Globus pallidus (tissue), 1 donor: Measurements from ENCODE around the gene FOLR1.

ENCODE experiments used
- DNase-seq: peaks from one replicate; pipeline ENCODE4 v3.0.0-alpha.2; 2015; ENCODE audit warnings: low spot score

The FOLR1 gene

DNA sequence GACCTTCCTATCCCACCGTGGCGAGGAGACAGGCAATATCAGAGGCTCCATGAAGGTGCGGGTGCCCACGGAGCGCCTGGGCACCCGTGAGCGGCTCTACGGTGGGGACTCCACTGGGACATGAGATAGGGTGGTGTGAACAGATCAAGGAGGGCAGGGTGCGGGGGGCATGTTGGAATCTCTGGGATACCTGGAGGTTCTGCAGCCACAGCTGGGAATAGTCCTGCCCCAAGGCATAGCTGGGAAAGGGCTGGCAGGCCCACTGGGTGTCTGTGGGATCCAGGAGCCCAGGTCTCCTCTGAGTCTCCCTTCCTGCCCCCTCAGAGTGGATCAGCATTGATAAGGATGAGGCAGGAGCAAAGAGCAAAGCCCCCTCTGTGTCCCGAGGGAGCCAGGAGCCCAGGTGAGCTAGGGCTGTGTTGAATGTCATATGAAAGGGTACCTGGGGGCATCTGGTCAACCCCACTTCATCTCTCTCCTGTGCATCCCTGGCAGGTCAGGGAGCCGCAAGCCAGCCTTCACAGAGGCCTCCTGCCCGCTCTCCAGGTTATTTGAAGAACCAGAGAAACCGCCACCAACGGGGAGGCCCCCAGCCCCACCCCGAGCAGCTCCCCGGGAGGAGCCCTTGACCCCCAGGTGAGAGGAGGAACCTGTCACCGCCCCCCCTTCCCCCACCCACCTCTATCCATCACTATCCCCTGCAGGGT is 43.6 kb downstream of the FOLR1 start:
- DNase-seq: no peak

GRCh38 chr11:72236083-72236697 is 44.2 kb downstream of the FOLR1 start:
- DNase-seq: no peak

DNA sequence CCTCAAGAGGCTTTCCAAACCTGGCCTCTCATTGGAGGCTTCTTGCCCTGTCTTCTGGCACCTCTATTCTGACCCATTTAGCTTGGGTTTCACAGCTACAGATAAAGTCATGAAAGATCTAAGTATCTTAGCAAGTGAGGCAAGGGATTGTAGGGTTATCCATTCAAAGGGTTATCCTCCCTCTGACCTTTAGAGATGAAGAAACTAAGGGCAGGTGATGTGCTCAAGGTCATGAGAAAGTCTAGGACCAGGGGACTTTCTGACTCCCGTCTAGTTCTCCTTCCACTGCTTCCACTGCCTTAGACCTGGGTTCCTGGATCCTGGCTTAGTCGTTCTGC is 44.8 kb downstream of the FOLR1 start:
- no peak for DNase-seq

DNA sequence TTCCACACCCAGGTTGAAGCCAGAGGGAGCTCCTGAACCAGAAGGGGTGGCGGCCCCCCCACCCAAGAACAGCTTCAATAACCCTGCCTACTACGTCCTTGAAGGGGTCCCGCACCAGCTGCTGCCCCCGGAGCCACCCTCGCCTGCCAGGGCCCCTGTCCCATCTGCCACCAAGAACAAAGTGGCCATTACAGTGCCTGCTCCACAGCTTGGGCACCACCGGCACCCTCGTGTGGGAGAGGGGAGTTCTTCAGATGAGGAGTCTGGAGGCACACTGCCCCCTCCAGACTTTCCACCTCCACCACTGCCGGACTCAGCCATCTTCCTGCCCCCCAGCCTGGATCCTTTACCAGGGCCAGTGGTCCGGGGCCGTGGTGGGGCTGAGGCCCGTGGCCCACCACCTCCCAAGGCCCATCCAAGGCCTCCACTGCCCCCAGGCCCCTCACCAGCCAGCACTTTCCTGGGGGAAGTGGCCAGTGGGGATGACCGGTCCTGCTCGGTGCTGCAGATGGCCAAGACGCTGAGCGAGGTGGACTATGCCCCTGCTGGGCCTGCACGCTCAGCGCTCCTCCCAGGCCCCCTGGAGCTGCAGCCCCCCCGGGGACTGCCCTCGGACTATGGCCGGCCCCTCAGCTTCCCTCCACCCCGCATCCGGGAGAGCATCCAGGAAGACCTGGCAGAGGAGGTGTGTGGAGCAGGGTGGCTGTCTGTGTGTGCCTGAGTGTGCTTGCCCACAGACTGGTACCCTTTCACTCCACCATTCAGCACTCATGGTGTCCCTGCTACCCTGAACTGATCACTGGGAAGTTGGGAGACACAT is 45.4 kb downstream of the FOLR1 start:
- DNase-seq: no peak

DNA sequence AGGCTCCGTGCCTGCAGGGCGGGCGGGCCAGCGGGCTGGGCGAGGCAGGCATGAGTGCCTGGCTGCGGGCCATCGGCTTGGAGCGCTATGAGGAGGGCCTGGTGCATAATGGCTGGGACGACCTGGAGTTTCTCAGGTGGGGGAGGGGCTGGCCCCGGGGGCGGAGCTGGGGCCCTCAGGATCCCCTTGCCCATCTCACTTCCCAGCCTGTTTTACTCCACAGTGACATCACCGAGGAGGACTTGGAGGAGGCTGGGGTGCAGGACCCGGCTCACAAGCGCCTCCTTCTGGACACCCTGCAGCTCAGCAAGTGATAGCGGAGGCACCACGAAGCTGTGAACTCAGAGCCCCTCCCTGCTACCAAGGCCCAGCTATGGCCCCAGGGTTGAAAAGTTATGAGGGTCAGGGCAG is 46.1 kb downstream of the FOLR1 start:
- peak; percentile 47 for DNase-seq

- no peak for DNase-seq
Observed at GRCh38 chr11:72238492-72239312, 46.8 kb downstream of the FOLR1 start.

DNA sequence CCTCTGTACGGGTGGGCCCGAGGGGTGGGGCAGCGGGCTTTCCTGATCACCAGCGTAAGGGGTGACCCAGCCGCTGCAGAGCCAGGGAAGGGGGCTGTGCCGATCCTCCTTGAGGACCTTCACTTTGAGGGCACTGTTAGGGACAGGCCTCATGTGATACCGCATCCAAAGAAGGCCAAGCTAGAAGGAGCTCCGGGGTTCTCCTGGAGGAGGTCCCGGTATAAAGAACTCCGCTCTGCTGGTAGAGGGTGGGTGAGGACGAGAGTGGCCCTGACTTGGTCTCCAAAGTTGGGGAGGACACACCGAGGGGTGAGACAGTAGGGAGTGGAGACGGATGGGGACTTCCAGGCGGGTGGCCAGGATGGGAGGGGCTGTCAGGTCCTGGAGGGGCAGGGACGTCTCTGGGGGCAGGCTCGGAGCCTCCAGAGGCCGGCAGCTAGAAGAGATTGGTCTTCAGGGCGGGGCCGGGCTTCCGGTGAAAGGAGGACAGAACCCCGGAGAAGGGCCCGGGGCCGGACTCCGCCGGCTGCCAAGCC is 47.4 kb downstream of the FOLR1 start:
- peak; percentile 27 for DNase-seq

- DNase-seq: no peak
Observed at GRCh38 chr11:72239849-72240460, 48.0 kb downstream of the FOLR1 start.

DNA sequence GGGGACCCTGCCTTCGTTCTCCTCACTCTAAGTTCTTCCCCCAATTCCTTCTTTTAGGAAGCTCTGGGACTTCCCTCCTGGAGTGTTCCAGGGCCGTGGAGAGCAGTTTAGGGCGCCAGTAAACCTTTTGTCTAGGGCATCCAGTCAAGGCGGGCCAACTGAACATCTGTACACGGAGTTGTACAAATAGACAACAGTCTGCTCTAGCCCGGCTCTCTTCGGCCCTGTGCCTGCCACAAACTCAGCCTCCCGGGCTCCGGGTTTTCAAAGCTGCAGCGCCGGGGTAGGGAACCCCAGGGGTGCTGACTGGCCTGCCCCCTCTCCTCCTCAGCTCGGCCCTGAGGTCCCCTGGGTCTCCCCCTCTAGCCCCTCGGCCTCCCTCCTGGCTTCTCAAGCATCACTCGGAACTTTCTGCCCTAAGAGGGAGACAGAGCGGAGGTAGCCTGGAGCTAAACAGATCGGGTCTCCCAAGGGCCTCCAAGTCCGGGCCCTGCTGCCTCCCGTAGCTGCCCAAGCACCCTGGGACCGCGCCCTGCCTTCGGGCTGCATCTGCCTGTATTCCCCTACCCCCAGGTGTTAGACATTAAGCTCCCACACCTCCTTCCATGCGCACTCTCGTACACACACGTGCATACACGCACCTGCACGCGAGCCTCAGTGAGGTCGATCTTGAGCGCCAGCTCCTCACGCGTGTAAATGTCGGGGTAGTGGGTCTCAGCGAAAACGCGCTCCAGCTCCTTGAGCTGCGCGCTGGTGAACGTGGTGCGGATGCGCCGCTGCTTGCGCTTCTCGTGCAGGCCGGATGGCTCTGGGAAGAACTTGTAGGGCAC is 48.7 kb downstream of the FOLR1 start:
- no peak for DNase-seq

- no peak for DNase-seq
Observed at GRCh38 chr11:72241291-72241781, 49.4 kb downstream of the FOLR1 start.

- no peak for DNase-seq
Observed at GRCh38 chr11:72242141-72242540, 50.2 kb downstream of the FOLR1 start.

DNA sequence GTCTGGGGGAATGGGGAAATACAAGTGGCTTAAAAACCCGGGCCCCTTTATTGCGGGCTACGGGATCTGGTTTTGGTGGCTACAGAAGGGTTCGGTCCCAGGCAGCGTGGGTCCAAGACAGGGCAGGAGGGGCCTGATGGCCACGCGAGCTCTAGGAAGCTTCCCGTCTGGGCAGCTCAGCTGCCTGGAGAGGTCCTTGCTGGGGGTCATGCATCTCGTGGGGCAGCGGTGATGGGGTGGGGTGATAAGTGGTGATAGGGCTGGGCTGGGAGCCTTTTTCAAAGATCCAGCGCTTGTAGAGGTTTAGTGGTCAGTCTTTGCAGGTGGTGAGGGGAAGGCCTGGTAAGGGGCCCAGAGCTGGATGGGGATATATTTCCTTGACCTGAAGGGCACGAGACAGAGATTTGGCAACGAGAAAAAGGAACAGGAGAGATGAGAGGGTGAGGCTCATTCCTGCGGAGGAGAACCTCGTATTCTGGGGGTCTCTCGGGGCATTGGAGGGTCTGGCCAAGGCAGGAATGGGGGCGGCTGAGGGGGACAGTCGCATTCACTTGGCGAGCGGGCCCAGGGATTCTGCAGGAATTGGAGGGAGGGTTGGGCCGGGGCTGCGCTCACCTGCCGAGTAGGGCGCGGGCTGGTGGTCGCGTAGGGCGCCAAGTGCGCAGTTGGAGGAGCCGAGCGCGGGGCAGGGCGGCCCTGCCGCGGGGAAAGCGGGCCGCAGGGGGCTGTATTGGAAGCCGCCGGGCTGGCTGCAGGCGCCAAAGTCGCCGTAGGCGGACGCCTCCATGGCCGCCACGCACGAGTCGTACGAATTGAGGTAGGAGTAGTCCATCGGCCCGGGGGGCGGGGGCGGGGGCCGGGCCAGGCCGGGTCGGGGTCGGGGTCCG is 51.5 kb downstream of the FOLR1 start:
- DNase-seq: no peak

DNA sequence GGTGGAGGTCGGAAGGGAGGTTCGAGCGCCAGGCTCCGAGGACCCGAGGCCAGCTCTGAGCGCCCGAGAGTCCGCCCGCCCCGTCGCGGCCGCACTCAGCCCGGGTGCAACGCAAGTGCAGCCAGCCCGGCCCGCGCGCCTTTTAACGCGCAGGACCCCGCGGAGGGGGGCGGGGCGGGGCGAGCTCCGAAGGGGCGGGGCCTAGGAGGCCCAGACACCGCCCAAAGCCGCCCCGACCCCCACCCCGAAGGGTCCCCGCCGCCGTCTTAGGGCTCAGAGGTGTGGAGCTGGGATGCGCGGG is 52.1 kb downstream of the FOLR1 start, which contains the start of gene PHOX2A:
Gene PHOX2A (minus strand): TSS at position 117 of the 301 bp plus-strand sequence. CDS start 172 bp downstream, outside the sequence.
- no peak for DNase-seq

GRCh38 chr11:72244361-72245262 is 52.7 kb downstream of the FOLR1 start:
- no peak for DNase-seq

- no peak for DNase-seq
Observed at GRCh38 chr11:72245263-72245816, 53.4 kb downstream of the FOLR1 start.
